GM23338 (cell line): ENCODE results near the gene PHF21A. TPM values are rescaled to one million over a fixed set of nuclear protein-coding genes. Genes with fewer than 3 reads are reported as not detected.
A peak's percentile ranks its signal among the peaks of the same experiment; 100 is the strongest.

Experiments
- ATAC-seq: fragments of 200-7000 bp; cut with Tn5 transposase; 3 replicates; pipeline ENCODE4 v1.9.1; 2020
- DNase-seq: peaks from one replicate; pipeline ENCODE4 v3.0.0-alpha.2; 2015; ENCODE audit warnings: low spot score
- H2AFZ ChIP-seq: fragments of 200-600 bp; sonication (generic); 2 replicates; pipeline ENCODE4 v1.8.0; 2016; ENCODE audit warnings: antibody characterized with exemption, mild to moderate bottlenecking, moderate library complexity
- H3F3A ChIP-seq: fragments of 200-600 bp; sonication (generic); replicated peaks from 2 replicates; pipeline ENCODE4 v1.8.0; 2017; ENCODE audit warnings: antibody characterized with exemption, mixed run types, low read depth
- H3K27ac ChIP-seq: fragments of 200-600 bp; sonication (generic); 2 replicates; pipeline ENCODE4 v1.6.1; 2016; ENCODE audit warnings: low read depth
- H3K27me3 ChIP-seq: fragments of 200-600 bp; sonication (generic); 2 replicates; pipeline ENCODE4 v1.8.0; 2016; ENCODE audit warnings: mild to moderate bottlenecking, mixed run types, moderate library complexity; ENCODE audit not compliant: insufficient read depth
- H3K36me3 ChIP-seq: fragments of 200-600 bp; sonication (generic); 2 replicates; pipeline ENCODE4 v1.8.0; 2016; ENCODE audit warnings: mild to moderate bottlenecking; ENCODE audit not compliant: insufficient read depth
- H3K4me1 ChIP-seq: fragments of 200-600 bp; sonication (generic); 2 replicates; pipeline ENCODE4 v1.8.0; 2016; ENCODE audit warnings: mild to moderate bottlenecking, moderate library complexity; ENCODE audit not compliant: insufficient read depth
- H3K4me2 ChIP-seq: fragments of 200-600 bp; sonication (generic); 2 replicates; pipeline ENCODE4 v1.7.1; 2017; ENCODE audit warnings: mixed run types
- H3K4me3 ChIP-seq: fragments of 200-600 bp; sonication (generic); 2 replicates; pipeline ENCODE4 v1.6.1; 2016; ENCODE audit warnings: mixed run types
- H3K79me2 ChIP-seq: fragments of 200-600 bp; sonication (generic); replicated peaks from 2 replicates; pipeline ENCODE4 v1.8.0; 2017; ENCODE audit warnings: mild to moderate bottlenecking; ENCODE audit not compliant: insufficient read depth
- H3K9me2 ChIP-seq: fragments of 200-600 bp; sonication (generic); 2 replicates; pipeline ENCODE4 v1.8.0; 2017; ENCODE audit not compliant: insufficient read depth
- H4K20me1 ChIP-seq: fragments of 200-600 bp; sonication (generic); replicated peaks from 2 replicates; pipeline ENCODE4 v1.8.0; 2017; ENCODE audit warnings: mild to moderate bottlenecking; ENCODE audit not compliant: insufficient read depth
- H3K27ac Mint-ChIP-seq: 2 replicates; pipeline ENCODE4 v1.8.0; 2020; ENCODE audit warnings: inconsistent platforms, mild to moderate bottlenecking, moderate library complexity, mixed read lengths
- H3K27me3 Mint-ChIP-seq: 3 replicates; pipeline ENCODE4 v1.8.0; 2022; ENCODE audit warnings: low read depth, mild to moderate bottlenecking, moderate library complexity, mixed read lengths, inconsistent platforms; ENCODE audit not compliant: insufficient read depth, poor library complexity
- H3K36me3 Mint-ChIP-seq: 3 replicates; pipeline ENCODE4 v1.8.0; 2021; ENCODE audit warnings: low read depth, mild to moderate bottlenecking, inconsistent platforms, moderate library complexity, mixed read lengths
- H3K4me1 Mint-ChIP-seq: 3 replicates; pipeline ENCODE4 v1.8.0; 2020; ENCODE audit warnings: mild to moderate bottlenecking, inconsistent platforms, mixed read lengths
- H3K4me3 Mint-ChIP-seq: 3 replicates; pipeline ENCODE4 v1.8.0; 2021; ENCODE audit warnings: moderate library complexity, mild to moderate bottlenecking, inconsistent platforms, mixed read lengths
- H3K9me3 Mint-ChIP-seq: 3 replicates; pipeline ENCODE4 v1.8.0; 2020; ENCODE audit warnings: moderate library complexity, mild to moderate bottlenecking, inconsistent platforms, mixed read lengths
- CREB1 ChIP-seq: fragments of 250-450 bp; sonication (Bioruptor Pico); IDR thresholded peaks from 2 replicates; pipeline ENCODE4 v1.5.0; 2020; ENCODE audit warnings: low read depth, mild to moderate bottlenecking, moderate library complexity
- CTCF ChIP-seq, 2 experiments: fragments of 200-600 bp in 1 of 2; sonication (generic) in 1 of 2; conservative IDR thresholded peaks; 2 replicates each; pipeline versions ENCODE4 v1.5.1 to v1.6.1; 2016 to 2017; ENCODE audit warnings: antibody characterized with exemption in 2 of 2, low read depth in 2 of 2, mild to moderate bottlenecking in 2 of 2, moderate library complexity in 1 of 2
- NANOG ChIP-seq: IDR thresholded peaks from 2 replicates; pipeline ENCODE4 v1.6.1; 2016; ENCODE audit warnings: antibody characterized with exemption, borderline replicate concordance
- REST ChIP-seq: IDR thresholded peaks from one replicate; pipeline ENCODE4 v1.6.1; 2018; ENCODE audit warnings: antibody characterized with exemption; ENCODE audit not compliant: unreplicated experiment
- ZNF114 ChIP-seq: fragments of 250-450 bp; sonication (Bioruptor Pico); IDR thresholded peaks from 2 replicates; pipeline ENCODE4 v1.5.0; 2020; ENCODE audit warnings: mild to moderate bottlenecking, moderate library complexity
- ZNF331 ChIP-seq: fragments of 250-450 bp; sonication (Bioruptor Pico); IDR thresholded peaks from 2 replicates; pipeline ENCODE4 v1.5.0; 2020; ENCODE audit warnings: low read depth, mild to moderate bottlenecking, moderate library complexity
- ZNF462 ChIP-seq: fragments of 250-450 bp; sonication (Bioruptor Pico); IDR thresholded peaks from 2 replicates; pipeline ENCODE4 v1.5.0; 2020; ENCODE audit warnings: mild to moderate bottlenecking, moderate library complexity
- polyA plus RNA-seq: library from polyadenylated mRNA; unstranded; fragments of >200 nt; fragmentation: Nextera tagmentation; extraction: Ambion mirVana; gene quantifications from 2 replicates; pipeline ENCODE4 v1.2.1, GENCODE V29; 2016
- total RNA-seq: library from RNA; depleted of rRNA; stranded (reverse); fragments of >200 nt; shearing (Covaris generic); gene quantifications from 2 replicates; pipeline ENCODE4 v1.2.3, GENCODE V29; 2014

PHF21A gene
- total and polyA plus RNA-seq, 2 experiments from 2014 or later = 21.7 to 23.6 TPM

- Histone ChIP-seq H3K79me2 (no peaks in the 10 kb centered on the region), H3K9me2 (no peaks in the 10 kb centered on the region), H3K27me3 (no peaks in the 10 kb centered on the region), H3K4me2 (no peak overlapping the region), H3K27ac (no peak overlapping the region), H2AFZ (0 out of 2 replicates have a peak overlapping the region, but pooled peaks have one; percentile 3), H3K36me3 (no peaks in the 10 kb centered on the region), H3F3A (no peaks in the 10 kb centered on the region), H3K4me3 (no peak overlapping the region), H3K4me1 (peaks cover 3% of the 10 kb centered on the region; the same call in 1 of the 2 replicates), H4K20me1 (no peaks in the 10 kb centered on the region)
- no peaks in the 10 kb centered on the region; the same call in 2 of the 3 replicates for H3K9me3 Mint-ChIP-seq
- peak; percentile 72 for DNase-seq
- no peak overlapping the region for H3K4me3 Mint-ChIP-seq
- H3K4me1 Mint-ChIP-seq = peaks cover 21% of the 10 kb centered on the region
- H3K36me3 Mint-ChIP-seq = no peaks in the 10 kb centered on the region
- H3K27ac Mint-ChIP-seq = no peak overlapping the region
- no peak for TF ChIP-seq REST
- no peak for TF ChIP-seq ZNF462 (CRISPR knock-in tag)
- TF ChIP-seq CTCF (conservative IDR thresholded peaks at IDR 0.05; ENCODE audit: low read depth in 2 of 2) = peak in 1 of 2 experiments; percentile 47; a peak in 3 of 4 replicates
- TF ChIP-seq ZNF114 (CRISPR knock-in tag) = no peak
- TF ChIP-seq CREB1 (CRISPR knock-in tag) = no peak
- TF ChIP-seq ZNF331 (CRISPR knock-in tag) = no peak
- TF ChIP-seq NANOG = no peak
- peaks cover 4% of the 10 kb centered on the region for H3K27me3 Mint-ChIP-seq
- ATAC-seq = peak; percentile 88
These were observed 13.3 kb upstream of the PHF21A start for GRCh38 chr11:46134540-46134939.
